Fibroblast of skin of left biceps (primary cell): Measurements from ENCODE around the gene SNRPA1.

Source experiments
- DNase-seq, 2 experiments: peaks; one replicate each; pipeline ENCODE4 v3.0.0-alpha.2; 2013; ENCODE audit warnings: low read depth in 2 of 2

Gene SNRPA1

GRCh38 chr15:101320501-101321052, 25.5 kb upstream of the SNRPA1 start:
- peak; percentile 32 to 36 for DNase-seq

GRCh38 chr15:101318839-101319238, 23.8 kb upstream of the SNRPA1 start:
- DNase-seq, result no peak

- no peak for DNase-seq
Measured at GRCh38 chr15:101318147-101318819, 23.2 kb upstream of the SNRPA1 start.

- no peak for DNase-seq
Measured at GRCh38 chr15:101317336-101317872, 22.4 kb upstream of the SNRPA1 start.

GRCh38 chr15:101316529-101316928, 21.5 kb upstream of the SNRPA1 start:
- DNase-seq, result no peak

GRCh38 chr15:101315736-101316135, 20.7 kb upstream of the SNRPA1 start:
- no peak for DNase-seq

GRCh38 chr15:101314336-101315125, 19.5 kb upstream of the SNRPA1 start:
- DNase-seq, result no peak

DNA sequence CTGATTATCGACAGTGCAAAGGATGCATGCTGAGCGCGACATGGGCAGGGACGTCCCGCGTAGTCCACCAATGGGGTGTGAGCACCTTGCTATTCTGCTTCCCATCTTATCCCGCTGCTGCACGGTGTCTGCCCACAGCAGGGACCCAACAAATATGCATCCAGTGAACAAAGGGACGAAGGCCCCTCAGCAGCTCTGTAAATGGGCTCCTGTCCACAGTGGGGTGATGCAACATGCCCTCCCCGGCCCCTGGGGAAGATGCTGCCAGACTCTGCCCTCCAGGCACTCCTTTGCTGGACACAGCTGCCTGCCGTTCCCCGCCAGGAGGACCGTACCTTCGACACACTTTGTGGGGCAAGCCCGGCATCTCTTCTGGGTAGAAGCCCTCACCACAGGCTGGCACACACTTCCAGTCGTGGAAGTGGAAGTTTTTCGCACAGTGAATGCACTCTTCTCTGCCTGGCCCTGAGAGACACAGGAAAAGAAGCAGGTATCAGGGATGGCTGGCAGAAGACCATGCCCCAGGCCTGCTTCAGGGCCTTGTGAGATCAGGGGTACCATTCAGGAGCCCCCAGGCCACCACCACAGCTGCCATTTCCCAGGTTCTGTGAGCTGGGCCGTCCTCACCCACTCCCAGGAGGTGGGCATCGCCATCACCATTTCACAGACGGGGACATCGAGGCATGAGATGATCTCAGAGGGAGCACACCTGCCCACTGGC, 18.2 kb upstream of the SNRPA1 start:
- no peak for DNase-seq

GRCh38 chr15:101310508-101310907, 15.5 kb upstream of the SNRPA1 start:
- DNase-seq, result no peak

GRCh38 chr15:101310161-101310480, 15.1 kb upstream of the SNRPA1 start:
- no peak for DNase-seq

- DNase-seq, result no peak
Measured at GRCh38 chr15:101309436-101310160, 14.6 kb upstream of the SNRPA1 start.

DNA sequence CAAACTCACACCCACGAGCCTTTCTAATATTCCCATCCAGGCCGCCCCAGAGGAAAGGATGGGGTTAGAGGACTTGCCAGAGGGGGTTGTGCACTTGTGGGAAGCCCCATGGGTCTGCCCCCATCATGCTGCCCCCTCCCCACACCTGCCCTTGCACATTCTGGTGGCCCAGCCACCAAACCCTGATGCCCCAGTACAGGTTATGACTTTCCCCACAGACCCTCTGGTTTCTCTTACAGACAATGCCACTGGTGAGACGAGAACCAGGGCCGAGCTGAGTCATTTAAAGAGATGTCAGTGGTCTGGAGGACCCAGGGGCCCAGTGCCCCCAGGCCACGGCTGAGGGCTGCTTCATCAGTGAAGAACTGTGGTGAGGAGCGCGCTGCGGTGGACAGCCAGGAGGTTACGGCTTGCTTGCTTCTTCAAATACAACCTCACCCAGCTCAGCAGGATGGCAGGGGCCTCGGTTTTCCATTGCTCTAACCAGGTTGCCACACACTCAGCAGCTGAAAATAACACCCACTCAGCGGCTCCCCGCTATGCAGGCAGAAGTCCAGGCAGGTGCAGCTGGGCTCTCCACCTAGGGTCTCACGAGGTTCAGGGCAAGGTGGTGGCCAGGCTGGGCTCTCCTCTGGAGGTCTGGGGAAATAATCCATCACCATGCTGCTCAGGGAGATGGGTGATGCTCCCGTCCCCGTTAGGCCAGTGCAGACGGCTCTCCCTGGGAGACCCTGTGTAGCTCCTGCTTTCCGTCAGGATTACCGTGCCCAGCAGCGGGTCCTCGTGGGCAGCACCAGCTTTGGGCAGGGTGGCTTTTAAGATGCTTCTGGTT, 13.8 kb upstream of the SNRPA1 start:
- no peak for DNase-seq

DNA sequence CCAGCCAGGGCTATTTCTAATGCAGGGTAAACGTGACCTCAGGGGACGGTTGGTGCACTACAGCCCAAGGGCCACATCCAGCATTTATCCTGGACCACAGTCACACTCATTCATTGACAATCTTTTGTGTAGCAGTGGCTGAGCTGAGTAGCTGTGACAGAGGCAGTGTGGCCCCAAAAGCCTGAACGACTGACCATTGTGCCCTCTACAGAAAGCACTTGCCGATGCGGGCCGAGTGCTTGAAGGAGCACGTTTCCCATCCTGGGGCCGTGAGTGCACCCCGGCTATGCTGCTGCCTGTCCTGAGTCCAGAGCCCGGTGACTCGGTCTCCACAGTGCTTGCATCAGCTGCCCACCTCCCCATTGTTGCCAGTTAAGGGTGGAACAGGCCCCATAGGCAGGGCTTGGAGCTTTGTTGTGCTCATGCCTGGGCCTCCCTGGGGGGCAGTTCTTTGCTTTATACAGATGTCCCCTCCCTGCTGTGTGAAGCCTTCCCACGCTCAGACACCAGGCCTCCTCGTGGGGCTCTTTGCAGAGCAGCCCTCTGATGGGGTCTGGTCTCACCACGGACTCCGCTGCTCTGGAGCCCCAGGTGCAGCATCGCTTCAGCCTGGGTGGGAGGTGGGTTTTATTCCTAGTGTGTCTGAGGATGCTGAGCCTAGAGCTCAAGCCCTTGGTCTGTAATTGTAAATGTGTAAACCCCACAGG, 13.0 kb upstream of the SNRPA1 start:
- DNase-seq, result no peak

GRCh38 chr15:101307048-101307896, 12.2 kb upstream of the SNRPA1 start:
- DNase-seq, result no peak

- no peak for DNase-seq
Measured at GRCh38 chr15:101306341-101307047, 11.4 kb upstream of the SNRPA1 start.

DNA sequence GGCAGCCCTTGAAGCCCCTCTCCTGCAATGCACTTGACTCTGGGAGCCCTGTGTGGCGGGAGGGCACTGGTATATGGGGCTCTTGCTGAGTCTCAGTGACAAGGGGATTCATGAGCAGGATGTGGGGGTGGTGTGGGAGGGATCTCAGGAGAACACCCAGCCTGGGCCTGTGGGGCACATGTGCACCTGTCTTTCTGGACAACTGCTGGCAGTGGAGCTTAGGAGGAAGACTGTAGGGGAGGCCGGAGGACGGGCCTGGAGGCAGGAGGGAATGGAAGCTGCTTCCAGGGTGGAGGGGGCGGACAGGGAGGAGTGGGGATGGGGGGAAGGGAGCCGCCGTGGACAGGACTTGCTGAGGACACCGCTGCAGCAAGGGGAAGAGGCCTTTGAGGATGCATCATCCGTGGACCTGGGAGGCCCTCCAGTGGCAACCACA, 10.8 kb upstream of the SNRPA1 start:
- no peak for DNase-seq

GRCh38 chr15:101303408-101303807, 8.4 kb upstream of the SNRPA1 start:
- no peak for DNase-seq
